GM21423 (cell line): Measurements from ENCODE around the gene PPP4R4.

Experiments
- ATAC-seq: cut with Tn5 transposase; IDR thresholded peaks from one replicate; pipeline ENCODE4 v1.9.1; 2021; ENCODE audit warnings: mild to moderate bottlenecking, moderate library complexity; ENCODE audit not compliant: unreplicated experiment

PPP4R4 gene

GRCh38 chr14:94303111-94303510, 129.0 kb downstream of the PPP4R4 start:
- ATAC-seq = no peak

GRCh38 chr14:94304243-94304642, 130.1 kb downstream of the PPP4R4 start:
- no peak for ATAC-seq

GRCh38 chr14:94305620-94306019, 131.5 kb downstream of the PPP4R4 start:
- no peak for ATAC-seq

- no peak for ATAC-seq
These were observed 132.2 kb downstream of the PPP4R4 start for GRCh38 chr14:94306047-94306978.

- no peak for ATAC-seq
These were observed 133.4 kb downstream of the PPP4R4 start for GRCh38 chr14:94307410-94307992.

- ATAC-seq = no peak
These were observed 135.6 kb downstream of the PPP4R4 start for GRCh38 chr14:94309721-94310120.

GRCh38 chr14:94310248-94310647, 136.1 kb downstream of the PPP4R4 start:
- no peak for ATAC-seq

GRCh38 chr14:94312481-94313246, 138.5 kb downstream of the PPP4R4 start:
- ATAC-seq = no peak

- ATAC-seq = no peak
These were observed 140.0 kb downstream of the PPP4R4 start for GRCh38 chr14:94313991-94314655.

- ATAC-seq = no peak
These were observed 140.8 kb downstream of the PPP4R4 start for GRCh38 chr14:94314890-94315289.

- ATAC-seq = no peak
These were observed 142.6 kb downstream of the PPP4R4 start for GRCh38 chr14:94316692-94317091.

- ATAC-seq = no peak
These were observed 143.1 kb downstream of the PPP4R4 start for GRCh38 chr14:94317259-94317658.

- ATAC-seq = no peak
These were observed 146.1 kb downstream of the PPP4R4 start for GRCh38 chr14:94320243-94320642.

- ATAC-seq = no peak
These were observed 147.5 kb downstream of the PPP4R4 start for GRCh38 chr14:94321421-94322271.

- no peak for ATAC-seq
These were observed 148.8 kb downstream of the PPP4R4 start, which contains the start of gene SERPINA6 for GRCh38 chr14:94322648-94323570. TSS of gene SERPINA6 (minus strand) at chr14:94323336. CDS start at chr14:94314648, 8,688 bp downstream.

- no peak for ATAC-seq
These were observed 154.1 kb downstream of the PPP4R4 start for GRCh38 chr14:94328196-94328595.
